Thyroid gland (tissue), 4 donors: Measurements from ENCODE around the gene FATE1. TPM values are rescaled to one million over a fixed set of nuclear protein-coding genes. Genes with fewer than 3 reads are reported as not detected.

Source experiments
- DNase-seq, 2 donors: peaks; one replicate each; pipeline ENCODE4 v3.0.0-alpha.2; 2019
- H3K27ac ChIP-seq, 3 donors: fragments of 200-600 bp; sonication (generic); 1 replicate in 2 of 3; 2 replicates in 1 of 3; pipeline ENCODE4 v1.5.1; 2016 to 2019; ENCODE audit warnings: mild to moderate bottlenecking in 1 of 3, moderate library complexity in 1 of 3
- H3K27me3 ChIP-seq: fragments of 200-600 bp; sonication (generic); one replicate; pipeline ENCODE4 v1.5.1; 2019
- H3K36me3 ChIP-seq, 2 donors: fragments of 200-600 bp; sonication (generic); one replicate each; pipeline ENCODE4 v1.5.1; 2016 to 2019
- H3K4me1 ChIP-seq, 2 donors: fragments of 200-600 bp; sonication (generic); one replicate each; pipeline ENCODE4 v1.5.1; 2017 to 2019
- H3K4me3 ChIP-seq, 3 donors: fragments of 200-600 bp; sonication (generic); replicated peaks in 1 of 3; 1 replicate in 2 of 3; 2 replicates in 1 of 3; pipeline ENCODE4 v1.5.1; 2016; ENCODE audit warnings: mild to moderate bottlenecking in 1 of 3
- H3K9me3 ChIP-seq: fragments of 200-600 bp; sonication (generic); one replicate; pipeline ENCODE4 v1.5.1; 2017
- POLR2A ChIP-seq, 2 donors: fragments of 450-650 bp; IDR thresholded peaks; one replicate each; pipeline ENCODE4 v1.6.1; 2017; ENCODE audit warnings: antibody characterized with exemption in 2 of 2, mild to moderate bottlenecking in 2 of 2, moderate library complexity in 1 of 2
- WGBS, 2 donors: methylation state at CpG; one replicate each; pipeline ENCODE4 v1.1.5; 2017; 5-methylcytosine and 5-hydroxymethylcytosine counted together
- intact Hi-C: fragments of 100-400 bp; cut with DNase I; formaldehyde crosslinking; loops from one replicate; pipeline ENCODE4 v1.15.1; 2023
- total RNA-seq, 4 donors: library from RNA; depleted of rRNA; stranded (reverse); fragments of >200 nt; gene quantifications; one replicate each; pipeline ENCODE4 v1.2.3, GENCODE V29; 2016
- TF ChIP-seq, protein P1 (sequence below), 6 experiments: fragments of 200-600 bp in 3 of 6; fragments of 450-650 bp in 3 of 6; sonication (generic) in 3 of 6; IDR thresholded peaks; one replicate each; pipeline ENCODE4 v1.5.1; 2016 to 2019; ENCODE audit warnings: antibody characterized with exemption in 6 of 6, mild to moderate bottlenecking in 2 of 6, inconsistent platforms in 1 of 6, moderate library complexity in 1 of 6

The FATE1 gene
- total RNA-seq, 4 donors from 2014 or later: 1.7 to 4.7 TPM; not detected in 2

DNA sequence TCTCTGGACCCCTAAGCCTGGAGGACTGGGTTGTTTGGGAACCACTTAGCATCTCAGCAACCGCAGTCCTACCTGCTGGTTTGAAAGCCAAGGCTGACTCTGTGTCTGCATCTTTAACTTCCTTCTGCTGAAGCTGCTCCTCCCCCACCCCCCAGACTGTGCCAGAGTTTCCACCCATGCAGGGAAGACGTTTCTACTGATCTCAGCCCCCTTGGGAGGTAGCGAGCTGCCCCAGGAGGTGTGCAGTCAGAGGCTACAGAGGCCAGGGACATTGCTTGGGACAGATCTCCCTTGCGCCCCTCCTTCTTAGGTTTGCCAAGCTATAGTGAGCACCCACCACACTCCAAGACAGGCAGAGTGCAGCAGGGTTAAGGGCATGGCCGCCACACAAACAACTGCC, 4.7 kb upstream of the FATE1 start:
- no peaks in the 10 kb centered on the region for H3K27me3 ChIP-seq
- intact Hi-C loops: no loop called here
- no peaks in the 10 kb centered on the region for H3K9me3 ChIP-seq
- no peak overlapping the region for H3K4me3 ChIP-seq
- no peak overlapping the region for H3K27ac ChIP-seq
- no peaks in the 10 kb centered on the region for H3K36me3 ChIP-seq
- H3K4me1 ChIP-seq: no peaks in the 10 kb centered on the region
- TF ChIP-seq, protein P1, sequence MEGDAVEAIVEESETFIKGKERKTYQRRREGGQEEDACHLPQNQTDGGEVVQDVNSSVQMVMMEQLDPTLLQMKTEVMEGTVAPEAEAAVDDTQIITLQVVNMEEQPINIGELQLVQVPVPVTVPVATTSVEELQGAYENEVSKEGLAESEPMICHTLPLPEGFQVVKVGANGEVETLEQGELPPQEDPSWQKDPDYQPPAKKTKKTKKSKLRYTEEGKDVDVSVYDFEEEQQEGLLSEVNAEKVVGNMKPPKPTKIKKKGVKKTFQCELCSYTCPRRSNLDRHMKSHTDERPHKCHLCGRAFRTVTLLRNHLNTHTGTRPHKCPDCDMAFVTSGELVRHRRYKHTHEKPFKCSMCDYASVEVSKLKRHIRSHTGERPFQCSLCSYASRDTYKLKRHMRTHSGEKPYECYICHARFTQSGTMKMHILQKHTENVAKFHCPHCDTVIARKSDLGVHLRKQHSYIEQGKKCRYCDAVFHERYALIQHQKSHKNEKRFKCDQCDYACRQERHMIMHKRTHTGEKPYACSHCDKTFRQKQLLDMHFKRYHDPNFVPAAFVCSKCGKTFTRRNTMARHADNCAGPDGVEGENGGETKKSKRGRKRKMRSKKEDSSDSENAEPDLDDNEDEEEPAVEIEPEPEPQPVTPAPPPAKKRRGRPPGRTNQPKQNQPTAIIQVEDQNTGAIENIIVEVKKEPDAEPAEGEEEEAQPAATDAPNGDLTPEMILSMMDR (IDR thresholded peaks at IDR 0.05): no peak
- no peak for DNase-seq
- 80 to 100% methylated on average over 1 of the region's 5 CpGs for WGBS, 2 donors

DNA sequence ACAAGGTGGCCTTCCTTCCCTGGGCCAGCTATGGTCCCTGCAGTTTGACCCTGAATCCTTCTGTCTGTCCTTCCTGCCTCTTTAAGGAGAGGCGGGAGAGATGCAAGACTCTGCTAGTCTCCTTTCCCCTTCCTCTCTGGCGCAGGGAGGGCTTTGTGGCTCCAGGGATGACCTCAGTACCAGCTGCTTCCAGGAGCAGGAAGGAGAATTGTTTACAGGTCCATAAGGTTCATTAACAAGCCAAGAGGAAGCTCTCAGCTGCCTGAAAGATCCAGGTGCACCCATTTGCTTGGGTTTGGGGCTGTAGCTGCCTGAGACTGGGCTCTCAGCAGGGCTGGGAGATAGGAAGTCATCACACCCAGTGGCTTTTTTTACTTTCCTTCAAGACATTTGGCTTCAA, 4.0 kb upstream of the FATE1 start:
- TF ChIP-seq, protein P1 (IDR thresholded peaks at IDR 0.05): no peak
- TF ChIP-seq POLR2A (IDR thresholded peaks at IDR 0.05): no peak
- Histone ChIP-seq H3K36me3 (no peaks in the 10 kb centered on the region), H3K27ac (no peak overlapping the region), H3K27me3 (no peaks in the 10 kb centered on the region), H3K9me3 (no peaks in the 10 kb centered on the region), H3K4me3 (no peak overlapping the region), H3K4me1 (no peaks in the 10 kb centered on the region)
- no peak for DNase-seq
- WGBS, 2 donors: 50% methylated on average over 1 of the region's 2 CpGs; no CpG with 5 or more reads in 1 of the 2 donors
- intact Hi-C loops: no loop called here

DNA sequence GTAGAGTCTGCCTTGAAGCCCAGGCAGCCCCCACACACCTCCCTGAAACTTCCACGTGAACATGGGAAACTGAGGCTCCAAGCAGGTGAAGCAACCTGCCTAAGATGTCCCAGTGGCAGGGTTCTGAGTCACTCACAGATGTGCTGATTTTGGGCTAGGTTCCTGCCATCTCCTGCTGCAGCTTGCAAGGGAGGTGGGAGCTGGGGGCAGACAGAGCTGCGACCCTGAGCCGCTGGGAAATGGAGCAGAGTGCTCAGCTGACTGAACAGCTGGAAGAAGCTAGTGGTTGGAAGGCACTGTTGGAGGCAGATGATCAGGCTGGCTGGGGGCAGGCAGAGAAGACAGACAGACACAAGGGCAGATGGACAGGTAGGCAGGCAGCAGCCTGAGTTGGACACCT, 3.6 kb upstream of the FATE1 start:
- intact Hi-C loops: no loop called here
- no peaks in the 10 kb centered on the region for H3K36me3 ChIP-seq
- H3K27me3 ChIP-seq: no peaks in the 10 kb centered on the region
- no peaks in the 10 kb centered on the region for H3K4me1 ChIP-seq
- H3K9me3 ChIP-seq: no peaks in the 10 kb centered on the region
- no peak overlapping the region for H3K27ac ChIP-seq
- DNase-seq: no peak
- no peak overlapping the region for H3K4me3 ChIP-seq
- 73% methylated on average over 3 of the region's 3 CpGs; no CpG with 5 or more reads in 1 of the 2 donors for whole genome bisulfite sequencing, 2 donors
- TF ChIP-seq POLR2A (IDR thresholded peaks at IDR 0.05): no peak
- TF ChIP-seq, protein P1 (IDR thresholded peaks at IDR 0.05): no peak

DNA sequence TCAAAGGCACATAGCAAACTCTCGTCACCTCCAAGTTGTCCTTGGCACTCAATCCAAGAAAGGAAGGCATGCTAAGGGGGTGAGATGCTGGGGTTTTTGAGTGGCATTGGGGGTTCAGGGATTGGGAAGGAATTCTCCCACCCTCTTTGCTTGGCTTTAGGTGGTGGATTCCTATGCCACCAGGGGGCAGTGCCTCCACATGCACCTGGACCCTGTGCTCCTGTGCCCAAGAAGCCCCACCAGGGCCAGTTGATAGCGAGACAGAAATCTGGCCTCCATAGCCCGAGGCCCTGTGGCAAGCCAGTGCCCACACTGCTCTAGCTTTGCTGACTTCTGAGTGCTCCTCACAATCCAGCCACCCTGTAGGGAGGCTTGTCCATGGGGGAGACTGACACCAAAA, 2.0 kb upstream of the FATE1 start:
- DNase-seq: no peak
- Histone ChIP-seq H3K4me1 (no peaks in the 10 kb centered on the region), H3K9me3 (no peaks in the 10 kb centered on the region), H3K4me3 (no peak overlapping the region), H3K27ac (no peak overlapping the region), H3K27me3 (no peaks in the 10 kb centered on the region), H3K36me3 (no peaks in the 10 kb centered on the region)
- intact Hi-C loops: no loop called here
- no peak for TF ChIP-seq POLR2A (IDR thresholded peaks at IDR 0.05)
- TF ChIP-seq, protein P1 (IDR thresholded peaks at IDR 0.05): peak in 1 of 6 experiments; percentile 31
- 86 to 92% methylated on average over 1 to 2 of the region's 3 CpGs for WGBS, 2 donors

DNA sequence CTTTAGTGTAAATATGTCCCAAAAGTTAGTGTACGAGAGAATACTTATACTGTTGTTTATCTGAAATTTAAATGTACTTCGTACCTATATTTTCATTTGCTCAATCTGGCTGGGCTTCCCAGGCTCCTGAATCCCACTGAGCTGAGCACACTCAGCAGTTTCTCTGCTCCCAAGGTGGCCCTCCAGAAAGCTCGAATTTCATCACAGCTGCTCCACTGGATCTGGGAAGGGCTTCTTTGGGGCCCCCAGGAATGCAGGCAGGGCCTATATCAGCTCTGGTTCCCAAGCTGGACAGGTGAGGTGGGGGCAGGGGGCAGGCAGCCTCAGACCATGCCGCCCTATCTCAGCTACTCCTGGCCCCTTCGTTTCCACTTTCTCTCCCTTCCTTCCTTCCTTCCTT, 1.5 kb upstream of the FATE1 start:
- Histone ChIP-seq H3K9me3 (no peaks in the 10 kb centered on the region), H3K27ac (no peak overlapping the region), H3K27me3 (no peaks in the 10 kb centered on the region), H3K36me3 (no peaks in the 10 kb centered on the region), H3K4me1 (no peaks in the 10 kb centered on the region), H3K4me3 (no peak overlapping the region)
- WGBS, 2 donors: 62% methylated on average over 5 of the region's 5 CpGs
- intact Hi-C loops: no loop called here
- DNase-seq: no peak
- TF ChIP-seq POLR2A (IDR thresholded peaks at IDR 0.05): no peak
- TF ChIP-seq, protein P1 (IDR thresholded peaks at IDR 0.05): no peak
